K562 (cell line): ENCODE measurements around the gene CD160. TPM values are rescaled to one million over a fixed set of nuclear protein-coding genes. Genes with fewer than 3 reads are reported as not detected.

Experiments used
- ATAC-seq: fragments of 200-7000 bp; cut with Tn5 transposase; 3 replicates; pipeline ENCODE4 v1.9.1; 2020; ENCODE audit warnings: moderate library complexity
- BruUV-seq: library from RNA; stranded (reverse); fragments of 400-500 nt; replicated peaks from 2 replicates; lab custom pipeline; 2021; lab: Mats Ljungman, UMichigan
- CTCF ChIA-PET: fragments of 300-600 bp; formaldehyde crosslinking; extraction: SDS; loops from one replicate; lab custom pipeline; 2021; ENCODE audit warnings: low intra/inter-chr PET ratio; lab: Yijun Ruan, JAX
- POLR2A ChIA-PET: fragments of 300-600, 350-650 bp; sonication (Branson Sonifier 250); formaldehyde crosslinking; extraction: SDS; loops from one replicate; lab custom pipeline; 2021; ENCODE audit warnings: antibody characterized with exemption, inconsistent platforms; lab: Yijun Ruan, JAX
- DNase-seq, 4 experiments: peaks; one replicate each; pipeline versions ENCODE4 v3.0.0 to v3.0.0-alpha.2; 2011 to 2018; ENCODE audit warnings: low spot score in 3 of 4, mixed read lengths in 3 of 4; ENCODE audit errors: extremely low read depth in 1 of 4
- FAIRE-seq: peaks from 2 replicates; lab custom pipeline; 2011; peaks lifted over from hg19 to GRCh38; lab: Jason Lieb, UNC
- H2AFZ ChIP-seq: 2 replicates; pipeline ENCODE4 v1.6.0; 2011; ENCODE audit warnings: low read depth, low read length, control low read depth, inconsistent platforms
- H3K27ac ChIP-seq: fragments of 200-600 bp; 3 replicates; pipeline ENCODE4 v1.8.0; 2011; ENCODE audit warnings: low read depth, mild to moderate bottlenecking, control low read depth, inconsistent platforms, low read length, moderate library complexity, mixed read lengths; ENCODE audit errors: extremely low read depth
- H3K27me3 ChIP-seq, 2 experiments: fragments of 300-600 bp in 1 of 2; 2 replicates in 1 of 2; 3 replicates in 1 of 2; pipeline versions ENCODE4 v1.6.0 to v1.8.0; 2011; ENCODE audit warnings: inconsistent platforms in 2 of 2, low read length in 2 of 2, mild to moderate bottlenecking in 1 of 2, mixed read lengths in 1 of 2, moderate library complexity in 1 of 2; ENCODE audit not compliant: control insufficient read depth in 2 of 2, insufficient read depth in 2 of 2
- H3K36me3 ChIP-seq: fragments of 300-600 bp; 3 replicates; pipeline ENCODE4 v1.8.0; 2011; ENCODE audit warnings: mild to moderate bottlenecking, low read length, inconsistent platforms; ENCODE audit not compliant: control insufficient read depth, insufficient read depth
- H3K4me1 ChIP-seq, 2 experiments: fragments of 200-600 bp in 1 of 2; replicated peaks in 1 of 2; 2 replicates in 1 of 2; 3 replicates in 1 of 2; pipeline versions ENCODE4 v1.5.1 to v1.8.0; 2011; ENCODE audit warnings: inconsistent platforms in 2 of 2, low read length in 2 of 2, mild to moderate bottlenecking in 1 of 2, mixed read lengths in 1 of 2, moderate library complexity in 1 of 2; ENCODE audit not compliant: control insufficient read depth in 2 of 2, insufficient read depth in 2 of 2
- H3K4me2 ChIP-seq: 2 replicates; pipeline ENCODE4 v1.6.1; 2011; ENCODE audit warnings: low read length, control low read depth, inconsistent platforms, mixed read lengths; ENCODE audit not compliant: insufficient read depth
- H3K4me3 ChIP-seq: fragments of 200-600 bp; sonication (generic), shearing (Covaris generic); 2 replicates; pipeline ENCODE4 v1.5.1; 2016; ENCODE audit warnings: control low read depth, inconsistent platforms
- H3K79me2 ChIP-seq: fragments of 200-600 bp; 3 replicates; pipeline ENCODE4 v1.8.0; 2011; ENCODE audit warnings: low read length, inconsistent platforms; ENCODE audit not compliant: control insufficient read depth, insufficient read depth
- H3K9ac ChIP-seq, 2 experiments: 2 replicates each; pipeline versions ENCODE4 v1.6.0 to v1.6.1; 2011; ENCODE audit warnings: low read depth in 2 of 2, low read length in 2 of 2, control low read depth in 1 of 2, inconsistent platforms in 1 of 2, mild to moderate bottlenecking in 1 of 2, mixed read lengths in 1 of 2; ENCODE audit not compliant: insufficient read depth in 1 of 2
- H3K9me1 ChIP-seq: one replicate; pipeline ENCODE4 v1.6.0; 2011; ENCODE audit warnings: inconsistent platforms, mild to moderate bottlenecking, low read length, moderate library complexity; ENCODE audit not compliant: control insufficient read depth, insufficient read depth
- H3K9me3 ChIP-seq: replicated peaks from 2 replicates; pipeline ENCODE4 v1.5.1; 2011; ENCODE audit warnings: low read depth, low read length, inconsistent platforms; ENCODE audit not compliant: control insufficient read depth, insufficient read depth
- H4K20me1 ChIP-seq: replicated peaks from 2 replicates; pipeline ENCODE4 v1.6.1; 2011; ENCODE audit warnings: low read length, inconsistent platforms, mixed read lengths; ENCODE audit not compliant: control insufficient read depth, insufficient read depth
- C11orf30 ChIP-seq: fragments of 450-650 bp; IDR thresholded peaks from 2 replicates; pipeline ENCODE4 v1.6.1; 2016; ENCODE audit warnings: low read depth, mild to moderate bottlenecking
- CC2D1A ChIP-seq: fragments of 450-650 bp; IDR thresholded peaks from 2 replicates; pipeline ENCODE4 v1.6.1; 2017; ENCODE audit warnings: mild to moderate bottlenecking
- MAFF ChIP-seq: IDR thresholded peaks from 2 replicates; pipeline ENCODE4 v1.6.1; 2012; ENCODE audit warnings: low read length, improper control_type of control experiment
- MAFG ChIP-seq: fragments of 450-650 bp; conservative IDR thresholded peaks from 2 replicates; pipeline ENCODE4 v1.6.1; 2016; ENCODE audit warnings: missing genetic modification characterization, missing compliant biosample characterization
- MAFK ChIP-seq: IDR thresholded peaks from 2 replicates; pipeline ENCODE4 v1.6.1; 2011; ENCODE audit warnings: low read length, improper control_type of control experiment
- RUNX1 ChIP-seq: sonication (generic); IDR thresholded peaks from 2 replicates; pipeline ENCODE4 v1.6.1; 2016; ENCODE audit warnings: antibody characterized with exemption, low read depth
- SPI1 ChIP-seq: IDR thresholded peaks from 2 replicates; pipeline ENCODE4 v1.6.1; 2011; ENCODE audit warnings: low read depth, low read length, control low read depth, borderline replicate concordance
- ZNF316 ChIP-seq: fragments of 450-650 bp; IDR thresholded peaks from 2 replicates; pipeline ENCODE4 v1.6.1; 2016
- WGBS: fragments of 100-300 bp; shearing (Covaris generic); methylation state at CpG from one replicate; pipeline ENCODE4 v1.1.6; 2016; ENCODE audit warnings: low coverage, mixed read lengths; ENCODE audit not compliant: insufficient coverage; ENCODE audit errors: missing lambda C conversion rate; 5-methylcytosine and 5-hydroxymethylcytosine counted together
- in situ Hi-C: fragments of 300-500 bp; cut with MboI; formaldehyde crosslinking; loops from 4 replicates; pipeline ENCODE4 v1.15.0; 2018; ENCODE audit warnings: inconsistent platforms, mixed read lengths
- intact Hi-C: fragments of 100-400 bp; cut with micrococcal nuclease; formaldehyde crosslinking; loops from 2 replicates; pipeline ENCODE4 v1.14.2; 2022
- polyA plus RNA-seq, 8 experiments: library from polyadenylated mRNA; depleted of rRNA in 4 of 8; stranded (reverse) in 5 of 8; unstranded in 3 of 8; fragments of >200 nt; fragmentation: Nextera tagmentation in 2 of 8; fragmentation: Illumina TruSeq in 1 of 8; extraction: Ambion mirVana in 2 of 8; extraction: Trizol in 1 of 8; gene quantifications; 2 replicates each; pipeline versions ENCODE4 v1.2.1 to v1.2.3, GENCODE V29; 2011 to 2014; ENCODE audit warnings: inconsistent platforms in 1 of 8, missing spikeins in 1 of 8
- total RNA-seq, 7 experiments: library from RNA; depleted of rRNA in 6 of 7; stranded (reverse); fragments of >200 nt in 6 of 7; fragmentation: Illumina TruSeq in 2 of 7; extraction: Trizol in 2 of 7; gene quantifications; 2 replicates each; pipeline versions ENCODE4 v1.2.1 to v1.2.3, GENCODE V29; 2011 to 2021; ENCODE audit warnings: low replicate concordance in 1 of 7

The CD160 gene
- total and polyA plus RNA-seq, 9 of the 15 experiments (the other 6 are each of a cell fraction or from before 2014, with no cell fraction given) = 0.01 TPM; not detected in 8

- 78% methylated on average over 9 of the region's 9 CpGs for WGBS
- Histone ChIP-seq H3K9me1 (no peaks in the 10 kb centered on the region), H3K4me3 (no peak overlapping the region), H3K4me2 (no peak overlapping the region), H3K79me2 (no peaks in the 10 kb centered on the region), H3K27ac (no peak overlapping the region), H3K36me3 (peaks cover 65% of the 10 kb centered on the region), H4K20me1 (no peaks in the 10 kb centered on the region), H3K9me3 (no peaks in the 10 kb centered on the region), H3K4me1 (no peaks in the 10 kb centered on the region), H2AFZ (no peak overlapping the region), H3K27me3 (no peaks in the 10 kb centered on the region), H3K9ac (no peak overlapping the region)
- POLR2A ChIA-PET = no interaction called here
- TF ChIP-seq C11orf30 (peak; percentile 36), MAFG (tag) (peak; percentile 40; the same call in 1 of the 2 replicates), MAFF (peak; percentile 44; the same call in 1 of the 2 replicates), SPI1 (peak; percentile 27; the same call in 1 of the 2 replicates), CC2D1A (no peak), RUNX1 (no peak), MAFK (peak; percentile 28; the same call in 1 of the 2 replicates), ZNF316 (peak; percentile 57)
- intact Hi-C loops (loop anchor here (10.0 kb wide), 1 partner anchor 77 kb away; the partner anchor contains the start of genes POLR3C and RNF115), in situ Hi-C loops (no loop called here)
- ATAC-seq (no peak), FAIRE-seq (no peak), DNase-seq (no peak)
- BruUV-seq = no TSS peak
- CTCF ChIA-PET = no interaction called here
Measured at GRCh38 chr1:145747398-145748247, 28.3 kb downstream of the CD160 start.
